SK-N-MC (cell line): Measurements from ENCODE around the gene DNAJC9.

Source experiments
- EZH2 ChIP-seq: fragments of 200-600 bp; sonication (generic); IDR thresholded peaks from one replicate; pipeline ENCODE4 v1.6.1; 2017; ENCODE audit warnings: antibody characterized with exemption
- FOXP2 ChIP-seq: optimal IDR thresholded peaks from 2 replicates; pipeline ENCODE3; 2011; ENCODE audit warnings: mild to moderate bottlenecking, moderate library complexity; ENCODE audit not compliant: insufficient read depth; ENCODE audit errors: extremely low read length, control extremely low read depth
- POLR2AphosphoS5 ChIP-seq: IDR thresholded peaks from 2 replicates; pipeline ENCODE4 v1.6.1; 2012; ENCODE audit warnings: mild to moderate bottlenecking, low read depth, low read length, borderline replicate concordance

DNA sequence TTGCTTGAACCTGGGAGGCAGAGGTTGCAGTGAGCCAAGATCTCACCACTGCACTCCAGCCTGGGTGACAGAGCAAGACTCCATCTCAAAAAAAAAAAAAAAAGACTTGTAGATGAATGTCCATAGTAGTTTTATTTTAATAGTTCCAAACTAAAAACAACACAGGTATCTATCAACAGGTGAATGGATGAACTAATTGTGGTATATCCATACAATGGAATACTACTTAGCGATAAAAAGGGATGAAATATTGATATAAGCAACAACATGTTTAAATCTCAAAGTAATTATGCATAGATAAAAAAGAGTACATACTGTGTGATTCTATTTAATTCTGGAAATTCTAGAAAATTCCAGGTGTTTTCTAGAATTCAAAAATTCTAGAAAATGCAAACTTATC lies 42.9 kb upstream of the DNAJC9 start:
- TF ChIP-seq POLR2AphosphoS5 (no peak), EZH2 (no peak), FOXP2 (no peak)
